ENCODE data around the gene GLCE.

GRCh38 chr15:69153046-69153445 lies 7.4 kb upstream of the GLCE start:
- TF ChIP-seq CTCF (IDR thresholded peaks at IDR 0.05 in 4 of 5, conservative IDR thresholded peaks at IDR 0.05 in 1 of 5) (no peak), POLR2A (IDR thresholded peaks at IDR 0.05) (no peak)
